Hair follicle dermal papilla cell (primary cell): ENCODE data around the gene ZNF324. TPM values are rescaled to one million over a fixed set of nuclear protein-coding genes. Genes with fewer than 3 reads are reported as not detected.

Experiments used
- small RNA-seq: library from RNA; depleted of rRNA; stranded (forward); fragments of <200 nt; gene quantifications from one replicate; pipeline ENCODE3, GENCODE V24; 2012
- total RNA-seq: library from RNA; depleted of rRNA; stranded (reverse); fragments of >200 nt; gene quantifications from 2 replicates; pipeline ENCODE4 v1.2.3, GENCODE V29; 2012

Gene ZNF324
- 23.9 and 24.3 TPM in 2 replicates for total RNA-seq

GRCh38 chr19:58466760-58467589, at the start of gene ZNF324:
Gene ZNF324, plus strand, starts transcription at chr19:58467080. Its CDS starts 2,106 bp downstream, at chr19:58469186.

GRCh38 chr19:58439576-58440554, 27.0 kb upstream of the ZNF324 start, which contains the start of gene ZNF132:
Gene ZNF132, minus strand, starts transcription at chr19:58440153. Its CDS starts 332 bp downstream, at chr19:58439821.

GRCh38 chr19:58451358-58452101, 15.3 kb upstream of the ZNF324 start, which contains the start of gene ZNF324B:
Gene ZNF324B, plus strand, starts transcription at chr19:58451622. Its CDS starts 2,080 bp downstream, at chr19:58453702.

DNA sequence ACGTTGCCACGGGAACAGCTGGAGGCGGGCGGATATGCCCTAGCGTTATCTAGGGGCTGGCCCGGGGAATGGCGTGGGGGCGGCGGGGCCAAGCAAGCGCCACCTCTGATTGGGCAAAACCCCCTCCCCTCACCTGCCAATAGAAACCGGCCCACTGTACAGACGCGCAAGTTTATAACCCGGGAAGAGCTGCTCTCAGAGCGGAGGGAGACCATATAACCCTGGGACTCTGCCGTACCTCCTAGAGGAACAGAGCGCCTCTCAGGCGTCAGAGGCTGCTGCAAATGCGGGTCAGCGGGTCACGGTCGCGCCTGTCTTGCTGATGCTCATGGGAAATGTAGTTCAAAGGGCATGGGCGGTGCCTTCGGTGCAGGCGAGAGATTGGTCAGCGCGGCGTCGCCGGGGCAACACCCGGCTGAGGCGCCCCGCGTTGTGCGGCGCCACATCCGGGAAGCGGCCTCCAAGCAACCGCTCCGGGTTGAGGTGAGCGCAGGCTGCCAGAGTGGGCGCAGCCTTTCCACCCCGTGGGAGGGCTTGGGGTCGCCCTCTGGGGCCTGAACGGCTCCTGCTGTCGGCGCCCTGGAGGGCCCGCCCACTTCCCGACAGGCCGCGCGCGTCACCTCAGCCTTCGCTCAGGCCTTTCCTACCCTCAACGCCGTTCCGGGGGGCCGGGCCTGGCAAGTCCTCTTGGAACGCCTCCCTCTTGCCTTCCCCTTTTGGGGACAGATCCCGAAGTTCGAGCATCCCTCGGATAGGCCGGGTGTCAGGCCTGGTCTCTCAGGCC, 9.0 kb downstream of the ZNF324 start, which contains the start of gene ZNF446:
ZNF446 (plus strand) TSS at position 639 of the 784 bp plus-strand sequence. CDS start 867 bp downstream, outside the sequence.

DNA sequence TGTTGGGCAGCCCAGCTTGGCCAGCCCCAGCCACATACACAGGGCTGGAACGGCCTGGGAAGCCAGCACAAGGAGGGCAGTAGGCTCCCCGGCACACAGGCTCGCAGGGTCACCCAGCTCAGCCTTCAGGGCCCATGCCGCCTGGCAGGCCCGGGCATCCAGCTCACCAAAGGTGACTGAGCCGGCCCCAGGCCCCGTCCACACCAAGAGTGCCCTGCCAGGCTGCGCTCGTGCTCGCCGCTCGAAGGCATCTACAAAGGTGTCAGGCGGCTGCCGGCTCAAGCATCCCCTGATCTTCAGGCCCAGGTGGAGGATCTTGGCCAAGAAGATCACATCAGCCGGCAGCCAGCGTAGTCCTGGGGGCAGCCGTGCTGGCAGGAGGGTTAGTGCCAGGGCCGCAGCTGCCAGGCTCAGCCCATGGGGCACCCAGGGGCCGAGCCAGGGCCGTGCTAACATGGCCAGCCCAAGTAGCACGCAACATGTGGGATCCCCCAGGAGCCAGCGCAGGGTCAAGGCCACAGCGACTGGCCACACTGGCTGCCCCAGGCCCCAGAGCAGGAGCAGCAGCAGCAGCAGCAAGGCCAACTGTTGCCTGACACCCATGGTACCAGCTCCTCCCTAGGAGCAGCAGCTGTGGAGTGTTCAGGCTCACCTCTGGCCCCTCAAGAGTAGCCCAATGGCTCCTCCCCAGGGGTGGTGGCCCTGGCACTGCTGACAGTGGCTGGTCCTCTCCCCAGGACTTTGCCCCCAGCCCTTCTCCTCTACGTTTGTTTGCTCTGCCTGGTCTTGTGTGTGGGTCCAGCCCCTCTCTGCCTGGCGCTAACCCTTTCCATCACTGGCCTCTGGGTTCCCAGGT, 44.7 kb downstream of the ZNF324 start, which contains the start of gene SLC27A5:
SLC27A5 (minus strand) TSS at position 640 of the 856 bp plus-strand sequence; CDS start at position 603, 37 bp downstream.

GRCh38 chr19:58519355-58520256, 52.7 kb downstream of the ZNF324 start, which contains the start of gene ZBTB45:
Gene ZBTB45, minus strand, starts transcription at chr19:58519810. Its CDS starts 2,137 bp downstream, at chr19:58517673.

Small RNA genes within 50 kb of the gene (small RNA-seq; reads per million reads assigned to genes)
- gene RN7SL693P = not detected
- not detected for gene RNU6-1337P

Other genes with a start within 250 kb of the ZNF324 start
- gene ZNF544, start 238.2 kb upstream of the ZNF324 start, total RNA-seq = 33.3 and 46.7 TPM in 2 replicates
- gene ZNF8, start 188.1 kb upstream of the ZNF324 start, total RNA-seq = 11.3 and 12.8 TPM in 2 replicates
- 26.4 and 31.9 TPM in 2 replicates for gene ERVK3-1, start 161.7 kb upstream of the ZNF324 start, total RNA-seq
- gene ZSCAN22, start 140.1 kb upstream of the ZNF324 start, total RNA-seq = 3.4 and 3.6 TPM in 2 replicates
- gene A1BG, start 113.6 kb upstream of the ZNF324 start, total RNA-seq = 3.2 and 9.2 TPM in 2 replicates
- gene ZNF497, start 104.3 kb upstream of the ZNF324 start, total RNA-seq = 0.81 and 1.2 TPM in 2 replicates
- 3.2 and 3.6 TPM in 2 replicates for gene ZNF837, start 86.0 kb upstream of the ZNF324 start, total RNA-seq
- 1,108 and 1,201 TPM in 2 replicates for gene RPS5, start 79.8 kb upstream of the ZNF324 start, total RNA-seq
- 0.32 TPM in 1 of 2 replicates, not detected in the other for gene RNF225, start 71.4 kb upstream of the ZNF324 start, total RNA-seq
- 15.8 and 18.3 TPM in 2 replicates for gene ZNF584, start 58.4 kb upstream of the ZNF324 start, total RNA-seq
- 9.4 and 13.0 TPM in 2 replicates for gene ZNF132, start 26.9 kb upstream of the ZNF324 start, total RNA-seq
- gene ZNF324B, start 15.5 kb upstream of the ZNF324 start, total RNA-seq = 12.1 and 12.5 TPM in 2 replicates
- 11.8 and 12.9 TPM in 2 replicates for gene ZNF446, start 9.3 kb downstream of the ZNF324 start, total RNA-seq
- 3.8 and 4.9 TPM in 2 replicates for gene SLC27A5, start 44.9 kb downstream of the ZNF324 start, total RNA-seq
- gene ZBTB45, start 52.7 kb downstream of the ZNF324 start, total RNA-seq = 9.4 and 12.3 TPM in 2 replicates
- gene TRIM28, start 77.0 kb downstream of the ZNF324 start, total RNA-seq = 220 and 227 TPM in 2 replicates
- 70.1 and 97.5 TPM in 2 replicates for gene CHMP2A, start 88.0 kb downstream of the ZNF324 start, total RNA-seq
- gene UBE2M, start 91.5 kb downstream of the ZNF324 start, total RNA-seq = 47.9 and 50.3 TPM in 2 replicates
- 27.4 and 27.6 TPM in 2 replicates for gene MZF1, start 106.3 kb downstream of the ZNF324 start, total RNA-seq